HepG2 (cell line): ENCODE results near the gene EOLA1. TPM values are rescaled to one million over a fixed set of nuclear protein-coding genes. Genes with fewer than 3 reads are reported as not detected.

ENCODE experiments used
- CREM ChIP-seq, 2 experiments: sonication (generic) in 1 of 2; formaldehyde crosslinking in 1 of 2; IDR thresholded peaks; 2 replicates each; pipeline versions ENCODE4 v1.4.0 to v1.6.1; 2016 to 2020; ENCODE audit warnings: antibody characterized with exemption in 1 of 2, mild to moderate bottlenecking in 1 of 2, missing genetic modification reagents in 1 of 2
- HES4 ChIP-seq: sonication (generic); formaldehyde crosslinking; IDR thresholded peaks from 2 replicates; pipeline ENCODE4 v1.9.0; 2021; ENCODE audit warnings: mild to moderate bottlenecking, missing genetic modification reagents, borderline replicate concordance
- HNF4A ChIP-seq: sonication (generic); formaldehyde crosslinking; IDR thresholded peaks from 2 replicates; pipeline ENCODE4 v1.4.0; 2020; ENCODE audit warnings: missing genetic modification reagents
- ISL2 ChIP-seq: sonication (generic); formaldehyde crosslinking; IDR thresholded peaks from 2 replicates; pipeline ENCODE4 v1.5.0; 2020; ENCODE audit warnings: missing genetic modification reagents
- KDM2A ChIP-seq: sonication (generic); formaldehyde crosslinking; IDR thresholded peaks from 2 replicates; pipeline ENCODE4 v1.4.0; 2020; ENCODE audit warnings: low read depth, missing genetic modification reagents, borderline replicate concordance
- MIXL1 ChIP-seq: IDR thresholded peaks from 2 replicates; pipeline ENCODE4 v1.6.1; 2016
- MTA1 ChIP-seq: sonication (generic); formaldehyde crosslinking; IDR thresholded peaks from 2 replicates; pipeline ENCODE4 v1.4.0; 2020; ENCODE audit warnings: missing genetic modification reagents, mild to moderate bottlenecking, borderline replicate concordance
- PAF1 ChIP-seq: IDR thresholded peaks from 2 replicates; pipeline ENCODE4 v1.6.1; 2016; ENCODE audit warnings: missing genetic modification reagents, missing compliant biosample characterization
- PCBP1 ChIP-seq: fragments of 200-400 bp; formaldehyde crosslinking; IDR thresholded peaks from 2 replicates; pipeline ENCODE4 v1.6.1; 2017; ENCODE audit warnings: mild to moderate bottlenecking, low read depth, low read length, borderline replicate concordance
- PRMT3 ChIP-seq: sonication (generic); formaldehyde crosslinking; IDR thresholded peaks from 2 replicates; pipeline ENCODE4 v1.8.1; 2022; ENCODE audit warnings: low read depth, mild to moderate bottlenecking, moderate library complexity, missing genetic modification reagents, borderline replicate concordance
- RNF2 ChIP-seq: fragments of 450-650 bp; conservative IDR thresholded peaks from 2 replicates; pipeline ENCODE4 v1.6.1; 2016; ENCODE audit warnings: low read depth
- ZNF160 ChIP-seq: sonication (generic); formaldehyde crosslinking; IDR thresholded peaks from 2 replicates; pipeline ENCODE4 v1.8.0; 2022; ENCODE audit warnings: mild to moderate bottlenecking, inconsistent platforms, missing genetic modification reagents
- ZNF292 ChIP-seq: sonication (generic); formaldehyde crosslinking; IDR thresholded peaks from 2 replicates; pipeline ENCODE4 v1.8.1; 2022; ENCODE audit warnings: mild to moderate bottlenecking, low read depth, missing genetic modification reagents, borderline replicate concordance
- ZNF615 ChIP-seq: sonication (generic); formaldehyde crosslinking; IDR thresholded peaks from 2 replicates; pipeline ENCODE4 v1.5.0; 2020; ENCODE audit warnings: mild to moderate bottlenecking, missing genetic modification reagents, borderline replicate concordance
- ZSCAN12 ChIP-seq: sonication (generic); formaldehyde crosslinking; IDR thresholded peaks from 2 replicates; pipeline ENCODE4 v1.9.0; 2021; ENCODE audit warnings: mild to moderate bottlenecking, missing genetic modification reagents
- polyA plus RNA-seq, 8 experiments: library from polyadenylated mRNA; depleted of rRNA in 3 of 8; stranded (reverse) in 7 of 8; unstranded in 1 of 8; fragments of >200 nt; fragmentation: Illumina TruSeq in 4 of 8; extraction: Trizol in 4 of 8; gene quantifications; 2 replicates each; pipeline versions ENCODE4 v1.2.1 to v1.2.3, GENCODE V29; 2011 to 2016; ENCODE audit warnings: low read depth in 4 of 8, missing spikeins in 1 of 8, mixed read lengths in 1 of 8; ENCODE audit not compliant: insufficient read depth in 1 of 8
- total RNA-seq, 5 experiments: library from RNA; depleted of rRNA; stranded (reverse); fragments of >200 nt; fragmentation: Illumina TruSeq; extraction: Trizol; gene quantifications; 2 replicates each; pipeline ENCODE4 v1.2.3, GENCODE V29; 2016; ENCODE audit warnings: low read depth in 1 of 5
- TF ChIP-seq, protein P1 (sequence below): sonication (generic); formaldehyde crosslinking; IDR thresholded peaks from 2 replicates; pipeline ENCODE4 v1.9.0; 2022; ENCODE audit warnings: missing genetic modification reagents, mild to moderate bottlenecking, borderline replicate concordance
- TF ChIP-seq, protein P2 (sequence below): sonication (generic); formaldehyde crosslinking; IDR thresholded peaks from 2 replicates; pipeline ENCODE4 v1.5.0; 2020; ENCODE audit warnings: missing genetic modification reagents, mild to moderate bottlenecking, borderline replicate concordance
- TF ChIP-seq, protein P3 (sequence below): sonication (generic); formaldehyde crosslinking; IDR thresholded peaks from 2 replicates; pipeline ENCODE4 v1.4.0; 2020; ENCODE audit warnings: missing genetic modification reagents, low read depth, mild to moderate bottlenecking, borderline replicate concordance
- TF ChIP-seq, protein P4 (sequence below): sonication (generic); formaldehyde crosslinking; IDR thresholded peaks from 2 replicates; pipeline ENCODE4 v1.5.0; 2020; ENCODE audit warnings: mild to moderate bottlenecking, missing genetic modification reagents, moderate library complexity

The EOLA1 gene
- total and polyA plus RNA-seq, 2 of the 13 experiments (the other 11 are each of a cell fraction or from before 2014, with no cell fraction given): 6.5 to 9.6 TPM

DNA sequence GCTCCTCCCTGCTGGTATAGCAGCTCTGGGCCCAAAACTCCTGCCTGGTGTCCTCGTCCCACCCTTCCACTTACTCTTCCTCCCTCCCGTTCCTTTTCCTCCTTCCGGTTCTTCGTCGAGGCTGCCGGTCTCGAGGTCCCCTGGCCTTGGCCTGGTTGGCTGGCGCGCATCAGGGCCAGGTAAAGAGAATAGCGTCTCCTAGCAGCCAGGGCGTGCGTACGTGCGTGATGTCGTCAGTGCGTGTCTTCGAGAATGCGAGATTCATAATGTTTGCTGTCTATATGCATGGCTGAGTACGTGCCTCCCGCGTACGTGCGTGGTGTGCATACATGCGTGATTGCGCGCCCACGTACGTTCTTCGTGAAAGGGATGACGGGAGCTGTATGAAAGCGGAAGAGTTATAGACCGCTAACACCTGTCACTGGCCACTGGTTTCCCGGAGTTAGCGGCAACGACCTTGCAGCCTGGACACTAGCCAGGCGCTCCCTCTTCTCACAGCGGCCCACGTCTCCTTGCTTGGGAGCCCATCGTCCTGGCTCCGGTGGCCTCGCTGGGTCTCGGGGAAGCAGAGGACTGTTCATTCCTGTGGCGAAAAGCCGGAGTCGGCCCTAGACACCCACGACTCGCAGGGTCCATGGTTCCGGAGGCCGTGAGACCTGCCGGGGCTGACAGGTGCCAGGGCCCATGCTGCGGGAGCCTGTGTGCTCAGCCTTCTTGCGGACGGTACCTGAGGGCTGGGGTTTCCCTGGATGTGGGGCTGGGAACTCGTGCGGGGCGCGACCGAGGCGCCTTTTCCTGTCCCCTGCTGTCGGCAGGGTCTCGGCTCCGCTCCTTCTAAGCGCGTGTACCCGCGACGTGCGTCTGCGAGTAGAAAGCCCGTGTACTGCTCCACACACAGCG is at the start of gene EOLA1 (continued):
- TF ChIP-seq CREM (IDR thresholded peaks at IDR 0.05): peak; percentile 76
- no peak for TF ChIP-seq CREM (CRISPR knock-in tag; IDR thresholded peaks at IDR 0.05)
- TF ChIP-seq, protein P1, sequence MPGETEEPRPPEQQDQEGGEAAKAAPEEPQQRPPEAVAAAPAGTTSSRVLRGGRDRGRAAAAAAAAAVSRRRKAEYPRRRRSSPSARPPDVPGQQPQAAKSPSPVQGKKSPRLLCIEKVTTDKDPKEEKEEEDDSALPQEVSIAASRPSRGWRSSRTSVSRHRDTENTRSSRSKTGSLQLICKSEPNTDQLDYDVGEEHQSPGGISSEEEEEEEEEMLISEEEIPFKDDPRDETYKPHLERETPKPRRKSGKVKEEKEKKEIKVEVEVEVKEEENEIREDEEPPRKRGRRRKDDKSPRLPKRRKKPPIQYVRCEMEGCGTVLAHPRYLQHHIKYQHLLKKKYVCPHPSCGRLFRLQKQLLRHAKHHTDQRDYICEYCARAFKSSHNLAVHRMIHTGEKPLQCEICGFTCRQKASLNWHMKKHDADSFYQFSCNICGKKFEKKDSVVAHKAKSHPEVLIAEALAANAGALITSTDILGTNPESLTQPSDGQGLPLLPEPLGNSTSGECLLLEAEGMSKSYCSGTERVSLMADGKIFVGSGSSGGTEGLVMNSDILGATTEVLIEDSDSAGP (CRISPR knock-in tag): peak; percentile 53
- no peak for TF ChIP-seq MIXL1
- no peak for TF ChIP-seq HES4 (CRISPR knock-in tag)
- 0 out of 2 replicates have a peak, but pooled peaks have one; percentile 27 for TF ChIP-seq RNF2
- TF ChIP-seq, protein P2, sequence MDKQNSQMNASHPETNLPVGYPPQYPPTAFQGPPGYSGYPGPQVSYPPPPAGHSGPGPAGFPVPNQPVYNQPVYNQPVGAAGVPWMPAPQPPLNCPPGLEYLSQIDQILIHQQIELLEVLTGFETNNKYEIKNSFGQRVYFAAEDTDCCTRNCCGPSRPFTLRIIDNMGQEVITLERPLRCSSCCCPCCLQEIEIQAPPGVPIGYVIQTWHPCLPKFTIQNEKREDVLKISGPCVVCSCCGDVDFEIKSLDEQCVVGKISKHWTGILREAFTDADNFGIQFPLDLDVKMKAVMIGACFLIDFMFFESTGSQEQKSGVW: no peak
- no peak for TF ChIP-seq ZSCAN12 (CRISPR knock-in tag)
- TF ChIP-seq, protein P3, sequence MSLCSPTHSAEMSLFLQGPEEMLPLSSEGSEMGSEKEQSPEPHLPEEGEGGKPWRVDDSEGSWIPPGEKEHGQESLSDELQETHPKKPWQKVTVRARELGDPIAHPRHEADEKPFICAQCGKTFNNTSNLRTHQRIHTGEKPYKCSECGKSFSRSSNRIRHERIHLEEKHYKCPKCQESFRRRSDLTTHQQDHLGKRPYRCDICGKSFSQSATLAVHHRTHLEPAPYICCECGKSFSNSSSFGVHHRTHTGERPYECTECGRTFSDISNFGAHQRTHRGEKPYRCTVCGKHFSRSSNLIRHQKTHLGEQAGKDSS: no peak
- TF ChIP-seq KDM2A: peak; percentile 31; the same call in 1 of the 2 replicates
- TF ChIP-seq, protein P4, sequence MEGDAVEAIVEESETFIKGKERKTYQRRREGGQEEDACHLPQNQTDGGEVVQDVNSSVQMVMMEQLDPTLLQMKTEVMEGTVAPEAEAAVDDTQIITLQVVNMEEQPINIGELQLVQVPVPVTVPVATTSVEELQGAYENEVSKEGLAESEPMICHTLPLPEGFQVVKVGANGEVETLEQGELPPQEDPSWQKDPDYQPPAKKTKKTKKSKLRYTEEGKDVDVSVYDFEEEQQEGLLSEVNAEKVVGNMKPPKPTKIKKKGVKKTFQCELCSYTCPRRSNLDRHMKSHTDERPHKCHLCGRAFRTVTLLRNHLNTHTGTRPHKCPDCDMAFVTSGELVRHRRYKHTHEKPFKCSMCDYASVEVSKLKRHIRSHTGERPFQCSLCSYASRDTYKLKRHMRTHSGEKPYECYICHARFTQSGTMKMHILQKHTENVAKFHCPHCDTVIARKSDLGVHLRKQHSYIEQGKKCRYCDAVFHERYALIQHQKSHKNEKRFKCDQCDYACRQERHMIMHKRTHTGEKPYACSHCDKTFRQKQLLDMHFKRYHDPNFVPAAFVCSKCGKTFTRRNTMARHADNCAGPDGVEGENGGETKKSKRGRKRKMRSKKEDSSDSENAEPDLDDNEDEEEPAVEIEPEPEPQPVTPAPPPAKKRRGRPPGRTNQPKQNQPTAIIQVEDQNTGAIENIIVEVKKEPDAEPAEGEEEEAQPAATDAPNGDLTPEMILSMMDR: no peak
- TF ChIP-seq MTA1 (CRISPR knock-in tag): 0 out of 2 replicates have a peak, but pooled peaks have one; percentile 10
- no peak for TF ChIP-seq PCBP1
- no peak for TF ChIP-seq PRMT3 (CRISPR knock-in tag)
- no peak for TF ChIP-seq ZNF160 (CRISPR knock-in tag)
- no peak for TF ChIP-seq HNF4A (CRISPR knock-in tag)
- TF ChIP-seq PAF1 (CRISPR knock-in tag): no peak
- no peak for TF ChIP-seq ISL2 (CRISPR knock-in tag)
- no peak for TF ChIP-seq ZNF292 (CRISPR knock-in tag)
- no peak for TF ChIP-seq ZNF615
